ENCODE measurements around the gene DIP2B.

The DIP2B gene

GRCh38 chr12:50647479-50647878, 142.7 kb downstream of the DIP2B start:
- Histone ChIP-seq H3K36me3 (ENCODE audit: insufficient read depth, low read length) (no peaks in the 10 kb centered on the region), H3K9ac (ENCODE audit: low read depth, low read length) (no peak overlapping the region), H3K9me3 (ENCODE audit: control insufficient read depth, insufficient read depth, low read length) (no peaks in the 10 kb centered on the region), H3K4me1 (ENCODE audit: insufficient read depth, low read length) (peaks cover 8% of the 10 kb centered on the region)

- Histone ChIP-seq H3K9me3 (ENCODE audit: control insufficient read depth, insufficient read depth, low read length) (no peaks in the 10 kb centered on the region), H3K36me3 (ENCODE audit: insufficient read depth, low read length) (no peaks in the 10 kb centered on the region), H3K4me1 (ENCODE audit: insufficient read depth, low read length) (peaks cover 8% of the 10 kb centered on the region), H3K9ac (ENCODE audit: low read depth, low read length) (no peak overlapping the region)
Measured at GRCh38 chr12:50650285-50650684, 145.5 kb downstream of the DIP2B start.

- Histone ChIP-seq H3K9me3 (ENCODE audit: control insufficient read depth, insufficient read depth, low read length) (no peaks in the 10 kb centered on the region), H3K9ac (ENCODE audit: low read depth, low read length) (no peak overlapping the region), H3K4me1 (ENCODE audit: insufficient read depth, low read length) (no peaks in the 10 kb centered on the region), H3K36me3 (ENCODE audit: insufficient read depth, low read length) (no peaks in the 10 kb centered on the region)
Measured at GRCh38 chr12:50655374-50655921, 150.7 kb downstream of the DIP2B start.

GRCh38 chr12:50659260-50659659, 154.5 kb downstream of the DIP2B start:
- peaks cover 11% of the 10 kb centered on the region for H3K4me1 ChIP-seq (ENCODE audit: insufficient read depth, low read length)
- no peaks in the 10 kb centered on the region for H3K36me3 ChIP-seq (ENCODE audit: insufficient read depth, low read length)
- H3K9me3 ChIP-seq (ENCODE audit: control insufficient read depth, insufficient read depth, low read length): no peaks in the 10 kb centered on the region
- H3K9ac ChIP-seq (ENCODE audit: low read depth, low read length): no peak overlapping the region

GRCh38 chr12:50659690-50660424, 155.1 kb downstream of the DIP2B start:
- H3K9me3 ChIP-seq (ENCODE audit: control insufficient read depth, insufficient read depth, low read length): no peaks in the 10 kb centered on the region
- H3K4me1 ChIP-seq (ENCODE audit: insufficient read depth, low read length): peaks cover 15% of the 10 kb centered on the region
- H3K9ac ChIP-seq (ENCODE audit: low read depth, low read length): no peak overlapping the region
- H3K36me3 ChIP-seq (ENCODE audit: insufficient read depth, low read length): no peaks in the 10 kb centered on the region

- Histone ChIP-seq H3K9me3 (ENCODE audit: control insufficient read depth, insufficient read depth, low read length) (no peaks in the 10 kb centered on the region), H3K4me1 (ENCODE audit: insufficient read depth, low read length) (peaks cover 15% of the 10 kb centered on the region), H3K9ac (ENCODE audit: low read depth, low read length) (no peak overlapping the region), H3K36me3 (ENCODE audit: insufficient read depth, low read length) (no peaks in the 10 kb centered on the region)
Measured at GRCh38 chr12:50660425-50660822, 155.6 kb downstream of the DIP2B start.

GRCh38 chr12:50661300-50662115, 156.7 kb downstream of the DIP2B start:
- no peaks in the 10 kb centered on the region for H3K9me3 ChIP-seq (ENCODE audit: control insufficient read depth, insufficient read depth, low read length)
- peaks cover 15% of the 10 kb centered on the region for H3K4me1 ChIP-seq (ENCODE audit: insufficient read depth, low read length)
- no peak overlapping the region for H3K9ac ChIP-seq (ENCODE audit: low read depth, low read length)
- H3K36me3 ChIP-seq (ENCODE audit: insufficient read depth, low read length): no peaks in the 10 kb centered on the region

GRCh38 chr12:50662116-50662510, 157.3 kb downstream of the DIP2B start:
- Histone ChIP-seq H3K9me3 (ENCODE audit: control insufficient read depth, insufficient read depth, low read length) (no peaks in the 10 kb centered on the region), H3K9ac (ENCODE audit: low read depth, low read length) (no peak overlapping the region), H3K36me3 (ENCODE audit: insufficient read depth, low read length) (no peaks in the 10 kb centered on the region), H3K4me1 (ENCODE audit: insufficient read depth, low read length) (peaks cover 15% of the 10 kb centered on the region)

GRCh38 chr12:50665170-50665569, 160.4 kb downstream of the DIP2B start:
- H3K4me1 ChIP-seq (ENCODE audit: insufficient read depth, low read length): peaks cover 15% of the 10 kb centered on the region
- no peaks in the 10 kb centered on the region for H3K9me3 ChIP-seq (ENCODE audit: control insufficient read depth, insufficient read depth, low read length)
- peaks cover 2% of the 10 kb centered on the region; the same call in 1 of the 2 replicates for H3K36me3 ChIP-seq (ENCODE audit: insufficient read depth, low read length)

GRCh38 chr12:50665609-50666008, 160.8 kb downstream of the DIP2B start:
- H3K4me1 ChIP-seq (ENCODE audit: insufficient read depth, low read length): peaks cover 15% of the 10 kb centered on the region
- H3K9me3 ChIP-seq (ENCODE audit: control insufficient read depth, insufficient read depth, low read length): no peaks in the 10 kb centered on the region
- H3K9ac ChIP-seq (ENCODE audit: low read depth, low read length): no peak overlapping the region
- peaks cover 2% of the 10 kb centered on the region; the same call in 1 of the 2 replicates for H3K36me3 ChIP-seq (ENCODE audit: insufficient read depth, low read length)

More at GRCh38 chr12:50665170-50665569, 160.4 kb downstream of the DIP2B start:
- H3K9ac ChIP-seq (ENCODE audit: low read depth, low read length): no peak overlapping the region

- Histone ChIP-seq H3K9ac (ENCODE audit: low read depth, low read length) (no peak overlapping the region), H3K9me3 (ENCODE audit: control insufficient read depth, insufficient read depth, low read length) (no peaks in the 10 kb centered on the region), H3K4me1 (ENCODE audit: insufficient read depth, low read length) (peaks cover 15% of the 10 kb centered on the region), H3K36me3 (ENCODE audit: insufficient read depth, low read length) (peaks cover 2% of the 10 kb centered on the region; the same call in 1 of the 2 replicates)
Measured at GRCh38 chr12:50666023-50666422, 161.2 kb downstream of the DIP2B start.

- H3K36me3 ChIP-seq (ENCODE audit: insufficient read depth, low read length): peaks cover 7% of the 10 kb centered on the region; the same call in 1 of the 2 replicates
Measured at GRCh38 chr12:50672158-50672557, 167.4 kb downstream of the DIP2B start.

GRCh38 chr12:50676756-50677155, 172.0 kb downstream of the DIP2B start:
- H3K9me3 ChIP-seq (ENCODE audit: control insufficient read depth, insufficient read depth, low read length): no peaks in the 10 kb centered on the region
- H3K4me1 ChIP-seq (ENCODE audit: insufficient read depth, low read length): no peaks in the 10 kb centered on the region
- no peak overlapping the region for H3K9ac ChIP-seq (ENCODE audit: low read depth, low read length)
- peaks cover 5% of the 10 kb centered on the region; the same call in 1 of the 2 replicates for H3K36me3 ChIP-seq (ENCODE audit: insufficient read depth, low read length)

More at GRCh38 chr12:50672158-50672557, 167.4 kb downstream of the DIP2B start:
- Histone ChIP-seq H3K9ac (ENCODE audit: low read depth, low read length) (no peak overlapping the region), H3K4me1 (ENCODE audit: insufficient read depth, low read length) (no peaks in the 10 kb centered on the region), H3K9me3 (ENCODE audit: control insufficient read depth, insufficient read depth, low read length) (no peaks in the 10 kb centered on the region)

- no peak overlapping the region for H3K9ac ChIP-seq (ENCODE audit: low read depth, low read length)
- H3K9me3 ChIP-seq (ENCODE audit: control insufficient read depth, insufficient read depth, low read length): no peaks in the 10 kb centered on the region
- H3K4me1 ChIP-seq (ENCODE audit: insufficient read depth, low read length): no peaks in the 10 kb centered on the region
- H3K36me3 ChIP-seq (ENCODE audit: insufficient read depth, low read length): peaks cover 5% of the 10 kb centered on the region; the same call in 1 of the 2 replicates
Measured at GRCh38 chr12:50677858-50678257, 173.1 kb downstream of the DIP2B start.

Measured in ES-I3 (cell line).